ENCODE results near the gene CCDC57. TPM values are rescaled to one million over a fixed set of nuclear protein-coding genes. Genes with fewer than 3 reads are reported as not detected.

CCDC57 gene
- total and polyA plus RNA-seq, 2 of the 8 experiments (the other 6 are each of a cell fraction or from before 2014, with no cell fraction given), result 8.4 to 12.9 TPM

- no peak overlapping the region for H3K18ac ChIP-seq (ENCODE audit: extremely low read depth, low read length)
- peaks cover 0 to 10% of the 10 kb centered on the region in 2 experiments for H4K20me1 ChIP-seq (replicated peaks in 1 of 2; ENCODE audit: control insufficient read depth in 1 of 2, insufficient read depth in 2 of 2, low read length in 2 of 2)
- no peak overlapping the region for H2BK120ac ChIP-seq (replicated peaks; ENCODE audit: low read depth, low read length)
- H3K79me1 ChIP-seq (ENCODE audit: low read depth, low read length), result no peaks in the 10 kb centered on the region
- H3K27ac ChIP-seq (ENCODE audit: low read depth, low read length), result no peak overlapping the region
- H3K4me2 ChIP-seq (ENCODE audit: insufficient read depth in 1 of 2, low read depth in 2 of 2, low read length in 2 of 2), result no peak overlapping the region
- H3K36me3 ChIP-seq (ENCODE audit: control insufficient read depth in 2 of 4, insufficient read depth in 4 of 4, low read length in 3 of 4), result no peaks in the 10 kb centered on the region
- CTCF ChIA-PET (ENCODE audit: partially characterized antibody), result no interaction called here
- no peaks in the 10 kb centered on the region for H3K79me2 ChIP-seq (ENCODE audit: control insufficient read depth in 1 of 2, insufficient read depth in 2 of 2, low read length in 2 of 2)
- no peak overlapping the region for H2AFZ ChIP-seq (ENCODE audit: low read length)
- H2BK15ac ChIP-seq (ENCODE audit: low read length), result no peak overlapping the region
- H3K9ac ChIP-seq (replicated peaks in 1 of 4; ENCODE audit: extremely low read depth in 1 of 4, low read depth in 3 of 4, low read length in 3 of 4), result no peak overlapping the region
- no peak overlapping the region for H4K8ac ChIP-seq (ENCODE audit: extremely low read depth, insufficient read depth, low read length)
- H2BK5ac ChIP-seq (ENCODE audit: low read depth, low read length), result no peak overlapping the region
- H4K5ac ChIP-seq (ENCODE audit: insufficient read length, low read depth, low read length), result no peak overlapping the region
- H3K23me2 ChIP-seq (ENCODE audit: low read depth, low read length), result peaks cover 21% of the 10 kb centered on the region; the same call in 1 of the 2 replicates
- H2BK12ac ChIP-seq (ENCODE audit: low read depth, low read length), result no peak overlapping the region
- H3K27me3 ChIP-seq (replicated peaks in 1 of 4; ENCODE audit: control insufficient read depth in 3 of 4, extremely low read depth in 1 of 4, insufficient read depth in 3 of 4, low read length in 3 of 4), result no peaks in the 10 kb centered on the region; a peak in 1 of 7 replicates
- no peak overlapping the region for H4K91ac ChIP-seq (replicated peaks; ENCODE audit: insufficient read length, low read length)
- no peak for DNase-seq (ENCODE audit: low read depth in 1 of 2, low spot score in 2 of 2)
- no peak overlapping the region for H3K4ac ChIP-seq (replicated peaks; ENCODE audit: insufficient read length, low read depth, low read length)
- POLR2A ChIA-PET (ENCODE audit: partially characterized antibody), result no interaction called here
- no peak overlapping the region for H3K4me3 ChIP-seq (ENCODE audit: extremely low read depth in 1 of 4, insufficient read depth in 2 of 4, low read depth in 3 of 4, low read length in 4 of 4)
- no peak overlapping the region for H2BK20ac ChIP-seq (ENCODE audit: low read length)
- H3K9me3 ChIP-seq (ENCODE audit: insufficient read depth in 2 of 2, low read depth in 1 of 2, low read length in 1 of 2), result peaks cover 0 to 26% of the 10 kb centered on the region in 2 experiments; a peak in 2 of 4 replicates
- FAIRE-seq, result no peak
- H3K56ac ChIP-seq (replicated peaks; ENCODE audit: insufficient read length, low read depth, low read length), result peak overlapping the region; percentile 30
- no peaks in the 10 kb centered on the region for H3K4me1 ChIP-seq (replicated peaks in 1 of 4; ENCODE audit: control insufficient read depth in 3 of 4, insufficient read depth in 4 of 4, low read length in 3 of 4)
- H2AK5ac ChIP-seq (ENCODE audit: low read depth, low read length), result no peak overlapping the region
- no peak overlapping the region for H3K23ac ChIP-seq (ENCODE audit: insufficient read length)
- WGBS, 2 experiments (ENCODE audit: extremely low coverage in 1 of 2, insufficient coverage in 1 of 2, insufficient read length in 1 of 2, insufficient replicate concordance in 2 of 2, low coverage in 1 of 2, low lambda C conversion rate in 2 of 2, missing lambda C conversion rate in 1 of 2), result 89% methylated on average over 1 of the region's 1 CpG; no CpG with 5 or more reads in 1 of the 2 experiments
- H3K14ac ChIP-seq (ENCODE audit: insufficient read length), result no peak overlapping the region
- TF ChIP-seq BRCA1 (IDR thresholded peaks at IDR 0.05; ENCODE audit: low read depth, low read length), result no peak
- no peak for TF ChIP-seq EZH2 (IDR thresholded peaks at IDR 0.05; ENCODE audit: low read depth, low read length, severe bottlenecking)
Observed at GRCh38 chr17:82148011-82148410, 64.6 kb downstream of the CCDC57 start.
